NCI-H2107 treated with DMSO at 0.1 percent for 48 hours (cell line): ENCODE measurements around the gene RGS12.

ENCODE experiments used
- DNase-seq: peaks from one replicate; lab custom pipeline; 2025; ENCODE audit not compliant: unreplicated experiment; lab: John Stamatoyannopoulos, UW

The RGS12 gene, protein sequence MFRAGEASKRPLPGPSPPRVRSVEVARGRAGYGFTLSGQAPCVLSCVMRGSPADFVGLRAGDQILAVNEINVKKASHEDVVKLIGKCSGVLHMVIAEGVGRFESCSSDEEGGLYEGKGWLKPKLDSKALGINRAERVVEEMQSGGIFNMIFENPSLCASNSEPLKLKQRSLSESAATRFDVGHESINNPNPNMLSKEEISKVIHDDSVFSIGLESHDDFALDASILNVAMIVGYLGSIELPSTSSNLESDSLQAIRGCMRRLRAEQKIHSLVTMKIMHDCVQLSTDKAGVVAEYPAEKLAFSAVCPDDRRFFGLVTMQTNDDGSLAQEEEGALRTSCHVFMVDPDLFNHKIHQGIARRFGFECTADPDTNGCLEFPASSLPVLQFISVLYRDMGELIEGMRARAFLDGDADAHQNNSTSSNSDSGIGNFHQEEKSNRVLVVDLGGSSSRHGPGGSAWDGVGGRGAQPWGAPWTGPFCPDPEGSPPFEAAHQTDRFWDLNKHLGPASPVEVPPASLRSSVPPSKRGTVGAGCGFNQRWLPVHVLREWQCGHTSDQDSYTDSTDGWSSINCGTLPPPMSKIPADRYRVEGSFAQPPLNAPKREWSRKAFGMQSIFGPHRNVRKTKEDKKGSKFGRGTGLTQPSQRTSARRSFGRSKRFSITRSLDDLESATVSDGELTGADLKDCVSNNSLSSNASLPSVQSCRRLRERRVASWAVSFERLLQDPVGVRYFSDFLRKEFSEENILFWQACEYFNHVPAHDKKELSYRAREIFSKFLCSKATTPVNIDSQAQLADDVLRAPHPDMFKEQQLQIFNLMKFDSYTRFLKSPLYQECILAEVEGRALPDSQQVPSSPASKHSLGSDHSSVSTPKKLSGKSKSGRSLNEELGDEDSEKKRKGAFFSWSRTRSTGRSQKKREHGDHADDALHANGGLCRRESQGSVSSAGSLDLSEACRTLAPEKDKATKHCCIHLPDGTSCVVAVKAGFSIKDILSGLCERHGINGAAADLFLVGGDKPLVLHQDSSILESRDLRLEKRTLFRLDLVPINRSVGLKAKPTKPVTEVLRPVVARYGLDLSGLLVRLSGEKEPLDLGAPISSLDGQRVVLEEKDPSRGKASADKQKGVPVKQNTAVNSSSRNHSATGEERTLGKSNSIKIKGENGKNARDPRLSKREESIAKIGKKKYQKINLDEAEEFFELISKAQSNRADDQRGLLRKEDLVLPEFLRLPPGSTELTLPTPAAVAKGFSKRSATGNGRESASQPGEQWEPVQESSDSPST (N-terminal part only)

DNA sequence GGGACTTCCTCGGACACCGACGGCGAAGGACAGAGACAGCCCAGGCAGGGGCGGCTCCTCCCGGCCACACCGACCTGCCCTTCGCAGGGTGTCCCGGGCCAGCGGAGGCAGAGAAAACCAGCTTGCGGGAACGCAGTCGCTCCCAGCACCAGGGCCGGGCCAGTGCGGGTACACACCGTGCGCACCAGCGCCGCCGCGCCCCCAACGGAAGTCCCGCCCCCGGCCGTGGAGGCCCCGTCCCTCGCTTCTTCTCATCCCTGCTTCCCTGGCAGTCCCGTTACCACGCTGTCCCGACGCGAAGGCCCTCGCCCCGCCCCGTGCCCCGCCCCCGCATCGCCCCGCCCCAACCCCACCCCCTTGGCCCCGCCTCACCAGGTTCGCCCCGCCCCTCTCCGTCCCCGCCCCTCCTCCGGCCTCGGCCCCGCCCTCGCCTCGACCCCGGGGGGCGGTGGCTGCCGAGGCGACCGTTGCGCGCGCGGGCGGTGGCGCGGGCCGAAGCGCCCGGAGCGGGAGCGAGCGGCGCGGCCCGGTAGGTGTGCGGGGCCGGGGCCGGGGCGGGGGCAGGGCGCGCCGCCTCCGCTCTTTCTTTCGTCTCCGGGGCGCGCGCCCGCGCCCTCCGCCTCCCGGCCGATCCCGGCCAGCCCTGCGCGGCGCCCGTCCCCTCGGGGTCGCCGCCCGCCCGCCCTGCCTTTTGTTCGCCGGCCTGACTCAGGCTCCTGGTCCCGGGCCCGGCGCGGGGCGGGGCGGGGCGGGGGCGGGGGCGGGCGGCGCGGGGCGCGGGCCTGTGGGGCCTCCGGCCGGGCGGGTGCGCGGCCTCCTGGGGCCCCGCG, at the start of gene RGS12:
Gene RGS12 (plus strand): TSS at position 451 of the 830 bp plus-strand sequence. CDS start 23,150 bp downstream, outside the sequence.
- peak; percentile 48 for DNase-seq

DNA sequence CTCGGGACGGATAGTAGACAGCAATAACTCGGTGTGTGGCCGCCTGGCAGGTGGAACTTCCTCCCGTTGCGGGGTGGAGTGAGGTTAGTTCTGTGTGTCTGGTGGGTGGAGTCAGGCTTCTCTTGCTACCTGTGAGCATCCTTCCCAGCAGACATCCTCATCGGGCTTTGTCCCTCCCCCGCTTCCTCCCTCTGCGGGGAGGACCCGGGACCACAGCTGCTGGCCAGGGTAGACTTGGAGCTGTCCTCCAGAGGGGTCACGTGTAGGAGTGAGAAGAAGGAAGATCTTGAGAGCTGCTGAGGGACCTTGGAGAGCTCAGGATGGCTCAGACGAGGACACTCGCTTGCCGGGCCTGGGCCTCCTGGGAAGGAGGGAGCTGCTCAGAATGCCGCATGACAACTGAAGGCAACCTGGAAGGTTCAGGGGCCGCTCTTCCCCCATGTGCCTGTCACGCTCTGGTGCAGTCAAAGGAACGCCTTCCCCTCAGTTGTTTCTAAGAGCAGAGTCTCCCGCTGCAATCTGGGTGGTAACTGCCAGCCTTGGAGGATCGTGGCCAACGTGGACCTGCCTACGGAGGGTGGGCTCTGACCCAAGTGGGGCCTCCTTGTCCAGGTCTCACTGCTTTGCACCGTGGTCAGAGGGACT, 49.6 kb upstream of the RGS12 start:
- no peak for DNase-seq

DNA sequence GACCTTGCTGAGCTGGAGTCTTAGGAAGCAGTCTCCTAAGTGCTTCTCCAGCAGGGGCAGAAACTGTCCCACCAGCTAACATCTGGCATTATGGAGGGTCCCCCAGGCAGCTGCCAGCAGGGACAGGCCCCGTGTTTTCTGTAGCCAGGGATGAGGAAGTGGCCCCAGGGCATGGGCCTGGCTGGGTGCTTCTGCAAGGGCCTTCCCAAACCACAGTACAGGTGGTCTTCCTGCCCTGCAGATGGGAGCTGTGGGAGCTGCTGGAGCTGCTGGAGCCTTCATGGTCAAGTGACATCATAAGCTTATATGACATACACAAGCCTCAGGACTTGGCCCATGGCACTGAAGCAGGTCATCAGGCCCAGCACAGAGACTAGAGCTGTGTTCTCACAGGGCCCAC, 48.8 kb upstream of the RGS12 start:
- DNase-seq = no peak

DNA sequence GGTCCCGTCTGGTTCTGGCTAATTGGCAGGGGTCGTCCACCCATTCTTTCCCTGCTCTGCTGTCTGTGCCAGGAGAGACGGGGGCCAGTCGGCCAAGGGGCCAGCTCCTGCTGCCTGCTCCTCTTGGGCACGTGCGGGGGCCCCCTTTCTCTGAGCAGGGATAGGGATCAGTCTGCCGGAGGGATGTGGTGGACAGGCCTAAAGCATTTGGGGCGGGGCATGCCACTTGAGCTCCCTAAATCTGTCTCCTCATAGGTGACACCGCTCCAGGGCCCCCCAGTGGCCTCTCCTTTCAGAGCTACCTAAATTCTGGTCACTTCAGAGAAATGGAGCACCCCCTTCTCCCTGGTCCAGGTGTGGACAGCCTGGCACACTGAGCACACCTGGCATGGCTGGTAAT, 48.1 kb upstream of the RGS12 start:
- no peak for DNase-seq

DNA sequence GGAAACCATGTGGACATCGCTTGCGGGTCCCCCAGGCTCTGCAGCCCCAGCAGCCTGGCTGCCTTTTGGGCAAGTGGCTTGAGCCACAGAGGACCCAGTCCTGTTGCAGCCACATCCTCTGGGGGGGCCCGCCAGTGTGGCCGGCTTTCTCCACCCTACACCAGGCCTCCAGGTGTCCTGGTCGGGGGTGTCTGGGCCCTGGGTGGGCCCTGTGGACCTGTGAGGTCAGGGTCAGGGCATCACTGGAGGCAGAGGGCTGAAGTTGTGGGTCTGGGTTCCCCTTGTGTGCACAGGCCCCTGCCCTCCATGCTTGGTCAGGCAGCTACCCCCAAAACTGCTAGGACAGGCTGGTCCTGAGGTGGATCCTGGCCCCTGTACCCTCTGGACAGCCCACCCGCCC, 47.1 kb upstream of the RGS12 start:
- no peak for DNase-seq

DNA sequence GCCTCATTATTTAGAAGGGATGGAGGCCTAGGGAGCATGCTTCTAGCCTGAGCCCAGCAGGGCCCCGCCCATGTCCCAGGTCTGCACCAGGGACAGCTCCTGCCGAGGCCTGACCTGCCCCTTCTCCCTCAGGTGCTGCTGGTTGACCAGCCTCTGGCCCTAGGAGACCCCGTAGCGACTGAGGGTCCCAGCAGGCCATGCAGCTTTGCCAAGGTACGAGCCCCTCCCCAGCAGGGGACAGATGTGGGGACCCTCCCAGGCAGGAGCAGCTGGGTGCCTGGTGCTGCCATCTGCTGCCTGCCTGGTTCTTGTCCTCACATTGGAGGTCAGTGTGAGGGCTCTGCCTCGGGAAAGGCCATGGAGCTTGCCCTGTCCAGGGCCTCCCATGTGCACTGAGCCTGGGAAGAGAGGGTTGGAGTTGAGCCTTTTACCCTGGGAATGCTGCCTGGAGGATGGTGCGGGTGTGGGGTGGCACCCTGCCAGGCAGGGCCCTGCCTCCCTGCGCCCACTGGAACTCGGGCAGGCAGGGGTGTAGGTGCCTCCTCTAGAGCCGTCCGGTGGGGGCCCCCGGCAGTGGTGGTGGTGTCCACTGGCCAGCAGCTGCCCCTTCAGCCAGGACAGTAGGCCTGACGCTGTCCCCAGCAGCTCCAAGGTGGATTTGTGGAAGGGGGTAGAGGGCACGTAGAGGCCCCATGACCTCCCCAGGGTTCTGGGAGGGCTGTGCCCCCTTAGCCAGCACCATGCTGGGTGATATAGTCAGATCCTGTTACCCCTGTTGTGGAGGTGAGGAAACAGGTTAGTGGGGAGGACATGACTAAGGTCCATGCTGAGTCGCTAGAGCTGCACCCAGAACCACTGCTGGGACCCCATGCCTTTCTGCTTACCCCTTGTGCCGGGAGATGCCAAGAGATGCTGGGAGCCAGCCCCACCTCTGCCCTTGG, 46.1 kb upstream of the RGS12 start:
- DNase-seq = no peak

DNA sequence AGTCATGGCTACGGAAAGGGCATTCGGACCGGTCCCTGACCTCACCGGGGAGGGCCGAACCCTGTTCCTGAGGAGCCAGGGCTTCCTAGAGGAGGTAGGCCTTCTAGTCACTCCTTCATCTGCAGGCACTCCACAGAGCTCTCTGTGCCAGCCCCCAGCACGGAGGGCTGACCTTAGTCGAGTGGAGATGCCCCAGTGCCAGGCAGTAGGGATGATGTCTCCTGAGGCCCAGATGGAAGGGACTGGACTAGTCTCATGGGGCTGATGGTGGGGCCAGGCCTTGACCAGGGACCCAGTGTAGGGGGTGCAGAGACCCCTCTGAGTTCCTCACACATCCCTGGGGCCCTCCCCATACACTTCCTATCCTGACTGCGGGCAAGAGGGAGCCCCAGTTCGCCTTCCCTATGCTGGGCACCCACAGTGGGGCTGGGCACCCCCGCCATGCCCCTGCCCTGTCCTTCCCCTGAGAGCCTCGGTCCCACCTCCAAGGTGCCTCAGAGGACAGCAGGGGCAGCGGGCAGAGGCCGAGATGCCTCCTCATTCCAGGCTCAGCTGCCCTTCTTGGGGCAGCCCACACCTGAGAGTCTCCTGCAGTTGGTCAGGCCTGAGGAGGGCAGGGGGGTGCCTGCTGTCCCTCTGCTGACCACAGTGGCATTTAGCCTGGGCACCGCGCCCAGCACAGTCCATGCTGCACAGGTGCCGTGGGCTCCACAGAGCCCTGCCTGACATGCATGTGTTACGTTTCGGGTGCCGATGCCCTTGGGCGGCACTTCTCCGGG, 45.2 kb upstream of the RGS12 start:
- no peak for DNase-seq

DNA sequence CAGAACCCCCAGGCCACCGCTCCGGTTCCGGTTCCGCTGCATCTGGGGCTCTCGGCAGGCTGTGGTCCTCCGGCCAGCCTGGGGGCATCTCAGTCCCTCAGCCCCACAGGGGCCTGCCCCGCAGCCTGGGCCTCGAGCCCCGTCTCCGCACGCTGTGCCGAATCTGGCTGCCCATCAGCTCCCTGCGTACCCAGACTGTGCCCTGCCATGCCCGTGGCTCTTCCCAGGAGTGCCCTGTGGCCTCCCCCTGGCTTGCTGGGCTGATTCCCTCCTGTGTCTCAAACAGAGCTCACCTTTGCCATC, 44.7 kb upstream of the RGS12 start:
- DNase-seq = no peak

DNA sequence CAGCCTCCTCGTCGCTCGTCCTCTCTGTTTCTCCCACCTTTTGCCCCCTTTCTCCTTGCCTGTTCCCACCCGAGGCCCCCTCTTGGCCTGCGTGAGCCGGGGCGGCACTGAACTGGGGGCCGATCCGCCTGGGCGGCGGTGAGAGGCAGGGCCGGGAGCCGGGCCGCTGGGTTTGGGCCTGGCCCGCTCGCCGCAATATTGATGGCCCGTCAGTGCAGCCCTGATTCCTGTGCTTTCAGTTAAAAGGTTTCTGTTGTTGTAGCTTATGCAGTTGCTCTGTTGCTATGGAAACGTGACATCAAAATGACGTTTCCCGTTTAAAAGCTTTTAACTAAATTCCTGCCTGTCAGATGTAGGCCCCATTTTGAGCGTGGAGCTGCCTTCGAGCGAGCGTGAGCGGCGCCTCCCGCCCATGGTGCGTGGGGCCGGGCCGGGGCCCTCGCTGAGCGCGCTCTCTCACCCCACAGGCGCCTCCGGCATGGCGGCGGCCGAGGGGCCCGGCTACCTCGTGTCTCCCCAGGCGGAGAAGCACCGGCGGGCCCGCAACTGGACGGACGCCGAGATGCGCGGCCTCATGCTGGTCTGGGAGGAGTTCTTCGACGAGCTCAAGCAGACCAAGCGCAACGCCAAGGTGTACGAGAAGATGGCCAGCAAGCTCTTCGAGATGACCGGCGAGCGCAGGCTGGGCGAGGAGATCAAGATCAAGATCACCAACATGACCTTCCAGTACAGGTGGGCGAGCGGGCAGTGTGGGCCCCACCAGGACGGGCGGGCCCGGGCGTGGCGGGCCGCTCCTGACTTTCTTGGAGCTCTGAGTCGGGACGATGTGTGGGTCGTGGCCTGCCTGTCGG, 43.8 kb upstream of the RGS12 start, which contains the start of gene MSANTD1:
Gene MSANTD1 (plus strand): TSS at position 349 of the 851 bp plus-strand sequence. CDS start 64 bp downstream, at position 413.
- DNase-seq = no peak

DNA sequence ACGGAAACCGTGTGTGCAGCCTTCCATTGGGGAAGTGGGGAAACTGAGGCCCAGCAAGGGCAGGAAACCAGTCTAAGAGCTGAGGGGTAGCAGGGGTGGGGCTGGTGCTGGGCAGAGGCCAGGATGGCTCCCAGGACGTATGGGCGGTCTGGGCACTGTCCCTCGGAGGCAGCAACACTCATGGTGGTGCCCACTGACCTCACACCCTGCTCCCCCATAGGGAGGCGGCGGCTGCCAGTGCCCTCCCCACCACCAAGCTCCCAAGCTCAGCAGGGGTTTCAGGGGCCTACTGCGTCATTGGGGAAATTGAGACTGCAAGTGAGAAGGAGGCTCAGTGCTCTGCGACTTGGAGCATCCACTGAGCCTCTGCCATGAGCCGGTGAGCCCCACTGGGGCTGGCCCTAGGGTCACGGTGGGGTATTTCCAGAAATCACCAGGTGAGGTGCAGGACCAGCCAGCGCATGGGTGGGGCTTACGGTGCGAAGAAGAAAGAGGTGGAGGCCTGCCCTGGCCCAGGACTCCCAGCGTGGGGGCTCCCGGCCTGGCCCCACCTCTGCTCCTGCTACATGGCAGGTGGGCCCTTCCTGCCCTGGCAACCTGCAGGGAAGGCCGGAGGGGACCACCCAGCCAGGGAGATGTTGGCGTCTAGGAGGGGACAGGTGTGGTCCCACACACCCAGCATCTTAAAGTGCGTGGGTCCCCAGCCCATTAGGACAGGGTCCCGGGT, 42.9 kb upstream of the RGS12 start:
- DNase-seq = no peak

DNA sequence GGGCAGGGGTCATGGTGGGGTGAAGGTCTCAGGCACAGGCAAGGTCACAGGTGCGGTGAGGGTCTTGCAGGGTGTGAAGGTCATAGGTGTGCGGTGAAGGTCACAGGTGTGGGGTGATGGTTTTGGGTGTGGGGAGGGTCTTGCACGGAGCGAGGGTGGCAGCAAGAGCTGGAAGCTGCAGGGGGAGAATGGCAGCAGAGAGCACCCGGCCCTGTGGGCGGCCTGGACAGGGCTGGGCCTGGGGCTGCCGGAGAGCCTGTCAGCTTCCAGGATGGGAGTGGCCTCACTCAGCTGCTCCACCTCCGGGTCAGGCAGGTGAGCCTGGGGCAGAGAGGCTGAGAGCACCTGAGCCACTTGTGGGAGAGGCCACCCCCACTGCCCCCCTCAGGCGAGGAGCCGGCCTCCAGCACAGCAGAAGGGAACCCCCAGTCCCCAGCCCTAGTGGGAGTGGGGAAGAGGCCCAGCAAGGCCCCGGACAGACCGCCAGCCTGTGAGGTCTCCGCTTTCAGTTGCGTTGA, 42.3 kb upstream of the RGS12 start:
- peak; percentile 11 for DNase-seq

DNA sequence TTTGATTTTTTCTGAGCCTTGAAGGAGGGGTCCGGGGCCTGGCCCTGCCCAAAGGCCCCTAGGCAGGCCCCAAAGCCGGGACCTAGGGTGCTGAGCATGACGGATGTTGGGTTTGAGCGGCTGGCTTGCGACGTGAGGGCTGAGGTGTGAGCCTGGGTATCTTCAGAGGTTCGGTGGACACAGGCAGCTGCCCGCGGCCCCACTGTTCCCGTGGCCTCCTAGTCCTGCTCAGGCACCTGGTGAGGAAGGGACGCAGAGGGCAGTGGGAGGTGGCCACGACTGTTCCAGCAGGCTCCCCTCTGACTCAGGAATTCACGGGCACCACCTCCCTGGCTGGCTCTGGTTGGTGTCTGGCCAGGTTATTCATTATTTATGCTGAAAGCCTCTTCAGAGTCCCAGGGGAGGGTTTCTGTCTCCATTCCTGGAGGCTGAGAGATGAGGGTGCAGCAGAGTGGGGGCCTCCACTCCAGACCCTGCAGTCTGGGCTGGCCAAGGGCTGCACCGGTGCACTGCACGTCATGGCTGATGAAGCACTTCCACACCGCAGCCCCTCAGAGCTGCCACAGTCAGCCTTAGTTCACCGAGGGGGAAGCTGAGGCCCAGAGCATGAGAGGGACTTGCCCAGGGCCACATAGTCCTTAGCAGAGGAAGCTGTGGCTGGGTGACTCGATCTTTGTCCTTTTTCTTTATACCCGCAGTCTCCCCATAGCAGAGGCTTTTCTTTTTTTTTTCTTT, 41.7 kb upstream of the RGS12 start:
- DNase-seq = peak; percentile 27

DNA sequence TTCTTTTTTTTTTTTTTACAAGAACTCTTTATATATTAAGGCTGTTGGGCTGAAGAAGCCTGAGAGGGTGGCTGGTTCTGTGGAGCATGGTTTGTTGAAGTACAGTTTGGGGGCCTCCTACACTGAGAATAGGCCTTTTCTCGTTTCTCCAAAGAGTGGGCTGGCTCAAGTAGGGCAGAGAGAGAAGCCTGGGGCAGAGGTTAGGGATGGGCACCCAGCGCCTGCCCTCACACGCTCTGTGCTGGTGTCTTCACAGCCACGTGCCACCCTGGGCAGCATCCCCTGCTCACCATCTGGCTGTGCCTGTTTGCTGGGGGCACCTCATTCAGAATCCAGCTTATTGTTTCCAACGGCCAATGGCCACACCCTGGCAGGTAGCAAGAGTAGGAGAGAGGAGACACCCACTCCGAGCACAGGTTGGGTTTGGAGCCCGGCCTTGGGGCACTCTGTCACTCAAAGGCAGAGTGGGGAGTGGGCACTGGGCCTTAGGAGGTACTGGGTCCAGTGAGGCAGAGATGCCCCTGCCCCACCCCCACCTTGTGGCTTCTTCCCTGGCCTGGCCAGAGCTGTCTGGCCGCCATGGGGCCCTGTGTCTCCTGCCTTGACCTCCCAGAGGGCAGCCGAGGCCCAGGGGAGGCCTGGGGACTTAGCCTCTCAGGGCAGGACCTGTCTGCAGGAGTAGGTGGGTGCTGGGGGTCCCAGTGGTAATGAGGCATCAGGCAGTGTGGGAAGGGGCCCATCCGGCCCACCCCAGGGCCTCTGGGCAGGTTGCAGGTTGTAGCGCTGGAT, 40.9 kb upstream of the RGS12 start:
- DNase-seq = no peak

DNA sequence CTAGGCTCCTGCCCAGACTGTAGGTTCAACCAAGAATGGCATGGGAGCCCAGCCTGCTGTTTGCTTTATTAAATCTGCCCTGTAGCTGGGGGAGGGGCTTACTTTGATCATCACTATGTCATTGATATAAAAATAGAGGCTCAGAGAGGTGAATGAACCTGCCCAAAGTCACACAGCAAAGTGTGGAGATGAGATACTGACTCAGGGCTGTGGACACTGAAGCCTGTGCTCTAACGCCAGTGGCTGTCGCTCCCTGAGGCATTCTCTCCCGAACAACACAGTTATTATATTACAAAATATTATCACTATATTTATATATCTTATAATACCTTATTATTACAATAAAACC, 40.4 kb upstream of the RGS12 start:
- DNase-seq = no peak
